ENCODE measurements around the gene CNGB1.
"Not testable (repeated sequence)": the region's sequence is repeated elsewhere in the genome, so short reads cannot be mapped to it uniquely, and the experiment has no call there.

CNGB1 gene

DNA sequence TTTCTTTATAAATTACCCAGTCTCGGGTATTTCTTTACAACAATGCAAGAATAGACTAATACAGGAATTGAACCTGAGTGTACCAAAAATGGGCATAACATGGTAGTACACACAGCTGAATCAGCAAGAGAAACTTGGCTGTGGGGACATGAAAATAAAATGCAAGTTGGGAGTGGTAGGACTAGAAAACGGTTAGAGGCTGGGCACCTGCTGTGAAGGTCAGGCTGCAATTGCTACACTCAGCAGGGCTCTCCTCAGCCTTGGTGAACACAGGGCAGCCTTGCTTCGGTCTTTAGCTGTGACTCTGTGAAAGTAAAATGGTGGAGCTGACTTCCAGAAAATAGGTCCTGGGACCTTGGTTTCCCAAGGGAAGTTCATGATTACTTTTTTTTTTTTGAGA is 45.6 kb downstream of the CNGB1 start:
- no peak for ATAC-seq

DNA sequence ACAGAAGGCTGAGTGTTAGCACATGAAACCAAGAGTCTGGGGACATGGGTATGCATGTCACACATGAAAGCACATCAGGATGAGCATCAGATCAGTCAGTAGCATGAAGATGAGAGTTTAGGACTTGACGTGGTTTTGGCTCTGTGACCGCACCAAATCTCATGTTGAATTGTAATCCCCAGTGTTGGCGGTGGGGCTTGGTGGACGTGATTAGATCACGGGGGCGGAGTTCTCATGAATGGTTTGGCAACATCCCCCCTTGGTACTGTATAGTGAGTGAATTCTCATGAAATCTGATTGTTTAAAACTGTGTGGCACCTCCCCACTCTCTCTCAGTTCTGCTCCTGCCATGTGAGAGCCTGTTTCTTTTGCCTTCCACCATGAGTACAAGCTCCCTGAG is 46.4 kb downstream of the CNGB1 start:
- no peak for ATAC-seq

DNA sequence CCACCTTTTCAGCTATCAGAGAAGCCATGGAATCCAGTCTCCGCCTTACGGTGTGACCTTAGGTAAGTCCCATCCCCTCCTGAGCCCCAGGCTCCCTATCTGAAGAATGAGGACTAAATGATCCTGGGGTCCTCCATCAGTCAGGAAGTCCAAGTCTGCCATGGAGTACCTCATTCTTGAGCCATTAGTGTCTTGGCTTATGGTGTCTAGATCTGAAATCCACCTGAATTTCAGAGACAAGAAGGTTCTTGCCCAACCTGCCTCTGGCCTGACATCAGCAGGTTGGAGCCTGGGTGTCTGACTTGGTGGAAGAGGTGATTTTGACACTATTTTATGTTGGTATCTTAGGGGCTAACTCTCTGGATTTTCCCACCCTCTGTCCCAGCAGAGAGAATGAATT is 47.1 kb downstream of the CNGB1 start:
- ATAC-seq, result no peak

DNA sequence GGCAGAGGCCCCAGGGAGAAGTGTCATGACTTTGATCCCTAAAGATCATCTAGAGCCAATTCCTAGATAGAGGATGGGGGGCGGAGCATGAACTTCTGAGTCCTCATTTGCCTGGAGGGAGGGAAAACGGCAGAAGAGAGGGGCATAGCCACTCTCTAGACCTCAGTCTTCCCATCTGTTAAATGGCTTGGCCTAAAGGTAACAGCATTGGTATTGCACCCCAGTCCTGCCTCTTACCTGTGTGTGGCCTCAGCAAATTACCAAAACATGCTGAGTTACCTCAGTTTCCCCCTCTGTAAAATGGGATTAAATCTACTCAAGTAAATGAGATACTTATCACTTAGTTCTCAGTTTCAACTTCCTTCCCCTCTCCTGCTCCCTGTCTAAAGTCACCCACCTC is 47.5 kb downstream of the CNGB1 start:
- ATAC-seq, result no peak

DNA sequence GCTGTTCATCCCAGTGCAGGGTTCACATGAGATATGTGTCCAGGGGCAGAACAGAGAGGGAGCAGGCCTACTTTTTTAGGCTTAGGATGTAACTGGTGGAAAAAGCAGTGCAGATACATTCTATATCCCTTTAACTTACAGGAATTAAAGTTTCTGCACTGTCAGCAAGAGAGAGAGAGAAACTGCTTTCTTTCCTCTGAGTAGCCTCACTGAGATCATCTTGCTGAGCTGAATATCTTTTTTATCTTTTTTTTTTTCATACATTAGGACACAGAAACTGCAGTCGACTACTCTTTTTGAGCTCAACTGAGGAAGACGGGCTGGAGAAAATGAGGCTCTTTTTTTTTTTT is 50.1 kb downstream of the CNGB1 start:
- ATAC-seq, result no peak

DNA sequence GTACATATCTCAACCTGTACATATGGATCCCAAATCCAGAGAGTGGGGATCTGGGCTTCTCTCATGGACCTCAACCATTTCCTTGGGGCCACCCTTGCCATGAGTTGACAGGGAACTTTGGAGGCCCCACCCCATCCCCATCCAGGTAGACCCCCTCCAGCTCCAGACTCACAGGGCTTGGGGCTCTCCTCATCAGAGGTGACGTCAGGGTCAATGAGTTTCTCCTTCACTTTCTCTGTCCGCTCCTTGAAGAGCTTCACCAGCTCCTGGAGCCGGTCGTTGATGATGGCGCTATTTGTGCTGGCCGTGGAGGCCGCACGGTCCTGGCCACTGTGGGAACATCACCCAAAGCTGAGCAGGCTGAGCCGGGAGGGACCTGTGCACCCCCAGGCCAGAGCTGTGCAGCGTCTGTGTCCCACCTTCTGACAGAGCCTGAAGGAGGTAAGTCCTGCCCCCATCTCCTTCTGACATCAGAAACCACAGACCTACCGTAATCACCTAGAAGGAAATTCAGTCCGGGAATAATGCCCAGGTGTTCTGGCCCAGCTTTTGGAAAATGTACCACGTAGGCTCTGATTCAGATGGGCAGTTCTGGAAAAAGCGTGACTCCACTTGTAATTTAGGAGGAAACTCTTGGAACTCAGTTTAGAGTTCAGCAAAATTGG is 50.6 kb downstream of the CNGB1 start:
- ATAC-seq, result no peak

DNA sequence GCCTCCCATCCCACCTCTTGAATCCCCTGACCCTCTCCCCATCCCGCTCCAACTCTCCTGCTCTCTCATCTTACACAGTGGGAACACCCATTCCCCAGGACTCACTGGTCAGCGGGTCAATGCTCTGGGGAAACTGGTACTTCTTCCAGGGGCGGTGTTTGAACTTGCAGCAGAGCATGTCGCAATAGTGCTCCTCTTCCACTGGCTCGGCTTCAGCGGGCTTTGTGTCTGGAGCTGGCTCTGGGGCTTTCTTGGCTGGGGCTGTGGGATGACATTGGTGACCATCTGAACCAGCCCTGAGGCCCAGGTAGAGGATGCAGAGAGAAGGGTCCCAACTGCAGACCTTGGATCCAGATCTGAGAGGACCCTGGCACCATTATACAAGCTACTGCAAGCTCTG is 51.9 kb downstream of the CNGB1 start:
- no peak for ATAC-seq

DNA sequence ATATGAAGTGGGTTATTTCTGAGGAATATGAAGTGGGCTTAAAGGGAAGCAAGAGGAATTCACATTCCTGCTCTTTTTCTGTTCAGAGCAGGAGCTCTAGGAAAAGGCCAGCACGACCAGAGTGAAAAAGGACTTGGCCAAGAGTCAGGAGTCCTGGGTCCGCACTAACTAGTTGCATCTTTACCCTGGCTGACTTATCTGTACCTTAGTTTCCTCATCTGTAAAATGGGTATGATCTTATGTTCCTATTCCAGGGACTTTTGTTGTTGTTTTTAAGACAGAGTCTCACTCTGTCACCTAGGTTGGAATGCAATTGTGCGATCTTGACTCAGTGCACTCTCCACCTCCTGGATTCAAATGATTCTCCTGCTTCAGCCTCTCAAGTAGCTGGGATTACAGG is 52.5 kb downstream of the CNGB1 start:
- no peak for ATAC-seq

DNA sequence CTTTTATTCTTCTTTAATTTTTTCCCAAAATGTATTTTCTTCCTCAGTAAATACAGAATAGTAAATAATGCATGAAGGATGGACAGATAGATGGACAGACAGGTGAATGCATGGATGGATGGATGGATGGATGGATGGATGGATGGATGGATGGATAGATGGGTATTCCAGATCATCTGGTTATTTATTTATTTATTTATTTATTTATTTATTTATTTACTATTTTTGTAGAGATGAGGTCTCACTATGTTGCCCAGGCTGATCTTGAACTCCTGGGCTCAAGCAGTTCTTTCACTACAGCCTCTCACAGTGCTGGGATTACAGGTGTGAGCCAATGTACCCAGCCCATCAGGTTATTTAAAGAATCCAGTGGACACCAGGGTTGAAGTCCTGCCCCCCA is 53.0 kb downstream of the CNGB1 start:
- not testable (repeated sequence) for ATAC-seq

DNA sequence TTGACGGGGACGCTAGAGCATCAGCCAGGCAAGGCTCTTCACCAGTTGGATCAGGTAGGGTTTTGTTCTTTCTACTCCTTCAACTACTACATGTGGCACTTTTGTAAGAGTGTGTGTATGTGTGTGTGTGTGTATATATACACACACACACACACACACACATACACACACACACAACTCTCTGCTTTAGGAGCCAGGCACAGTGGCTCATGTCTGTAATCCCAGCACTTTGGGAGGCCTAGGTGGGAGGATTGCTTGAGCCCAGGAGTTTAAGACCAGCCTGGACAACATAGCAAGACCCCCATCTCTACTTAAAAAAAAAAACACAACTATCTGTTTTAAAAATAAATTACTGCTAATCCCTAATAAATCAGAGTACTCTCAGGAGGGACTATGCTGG is 53.4 kb downstream of the CNGB1 start:
- ATAC-seq, result not testable (repeated sequence)

DNA sequence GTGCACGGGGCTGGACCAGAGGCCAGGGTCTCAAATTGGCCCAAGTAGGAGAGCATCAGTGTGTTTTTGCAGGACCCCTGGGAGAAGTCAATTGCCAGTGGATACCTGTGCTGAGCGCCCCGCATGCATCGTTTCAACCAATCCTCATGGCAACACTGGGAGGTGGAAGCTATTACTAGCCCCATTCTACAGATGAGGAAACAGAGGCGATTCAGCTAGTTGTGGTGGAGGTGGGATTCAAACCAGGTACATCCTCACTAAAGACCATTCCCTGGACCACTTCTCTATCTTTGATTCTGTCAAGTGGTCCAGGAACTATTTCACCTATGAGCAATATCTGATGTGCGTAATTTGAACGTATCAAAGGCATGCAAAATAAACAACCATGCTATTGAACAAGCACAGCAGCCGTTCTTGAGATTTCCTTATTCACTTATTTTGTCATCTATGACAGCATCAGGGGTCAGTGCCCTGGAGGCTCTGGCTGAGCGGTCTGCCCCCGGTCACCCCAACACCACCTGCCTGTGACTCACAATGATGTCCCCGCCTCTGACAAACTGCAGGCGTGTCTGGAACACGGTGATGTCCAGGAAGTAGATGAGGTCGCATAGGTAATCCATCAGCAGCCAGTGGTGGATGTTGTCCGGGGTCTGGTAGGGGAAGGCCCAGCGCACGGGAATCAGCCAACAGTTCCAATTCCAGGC is 54.0 kb downstream of the CNGB1 start:
- ATAC-seq, result no peak

DNA sequence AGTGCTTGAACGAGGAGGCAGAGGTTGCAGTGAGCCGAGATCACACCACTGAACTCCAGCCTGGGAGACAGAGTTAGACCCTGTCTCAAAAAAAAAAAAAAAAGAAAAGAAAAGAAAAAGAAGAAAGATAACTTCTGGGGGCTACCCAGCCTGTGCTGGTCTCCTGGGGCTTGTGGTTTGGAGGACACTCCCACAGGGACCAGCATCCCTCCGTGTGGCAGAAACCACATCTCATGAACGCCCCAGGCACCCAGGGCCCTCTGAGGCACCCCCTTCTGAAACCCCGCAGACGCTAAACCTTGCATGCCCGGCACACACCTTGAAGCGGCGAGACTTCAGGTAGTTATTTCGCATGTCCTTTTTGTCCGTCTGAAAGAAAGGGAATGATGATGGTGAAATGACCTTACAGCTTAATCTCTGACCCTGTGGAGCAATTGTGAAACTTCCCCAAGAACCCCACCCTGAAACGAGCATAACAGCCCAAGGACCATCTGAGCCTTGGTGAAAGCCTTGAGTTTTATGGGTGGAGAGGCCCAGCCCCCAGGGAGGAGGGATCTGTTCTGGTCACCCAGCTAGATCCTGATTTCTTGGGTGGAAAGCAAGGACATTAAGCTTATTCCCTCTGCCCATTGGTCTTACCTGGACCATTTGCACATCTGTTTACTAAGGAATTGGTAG is 55.0 kb downstream of the CNGB1 start:
- ATAC-seq, result no peak

DNA sequence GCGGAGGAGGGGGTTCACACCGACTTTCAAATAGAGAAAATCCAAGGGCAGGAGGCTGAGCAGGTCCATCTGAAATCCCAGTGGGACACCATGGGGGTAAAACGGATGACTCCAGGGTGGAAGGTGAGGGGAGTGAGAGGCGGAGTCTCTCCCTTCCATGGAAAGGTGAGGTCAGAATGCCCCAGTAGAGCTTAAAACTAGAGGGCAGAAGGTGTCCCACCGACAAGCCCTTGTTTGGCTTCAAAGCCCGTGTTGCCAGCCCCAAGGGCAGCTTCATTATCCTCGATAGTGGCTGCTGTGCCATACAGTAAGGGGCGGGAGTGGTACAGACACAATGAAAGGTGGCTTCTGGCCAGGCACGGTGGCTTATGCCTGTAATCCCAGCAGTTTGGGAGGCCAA is 55.7 kb downstream of the CNGB1 start:
- no peak for ATAC-seq

DNA sequence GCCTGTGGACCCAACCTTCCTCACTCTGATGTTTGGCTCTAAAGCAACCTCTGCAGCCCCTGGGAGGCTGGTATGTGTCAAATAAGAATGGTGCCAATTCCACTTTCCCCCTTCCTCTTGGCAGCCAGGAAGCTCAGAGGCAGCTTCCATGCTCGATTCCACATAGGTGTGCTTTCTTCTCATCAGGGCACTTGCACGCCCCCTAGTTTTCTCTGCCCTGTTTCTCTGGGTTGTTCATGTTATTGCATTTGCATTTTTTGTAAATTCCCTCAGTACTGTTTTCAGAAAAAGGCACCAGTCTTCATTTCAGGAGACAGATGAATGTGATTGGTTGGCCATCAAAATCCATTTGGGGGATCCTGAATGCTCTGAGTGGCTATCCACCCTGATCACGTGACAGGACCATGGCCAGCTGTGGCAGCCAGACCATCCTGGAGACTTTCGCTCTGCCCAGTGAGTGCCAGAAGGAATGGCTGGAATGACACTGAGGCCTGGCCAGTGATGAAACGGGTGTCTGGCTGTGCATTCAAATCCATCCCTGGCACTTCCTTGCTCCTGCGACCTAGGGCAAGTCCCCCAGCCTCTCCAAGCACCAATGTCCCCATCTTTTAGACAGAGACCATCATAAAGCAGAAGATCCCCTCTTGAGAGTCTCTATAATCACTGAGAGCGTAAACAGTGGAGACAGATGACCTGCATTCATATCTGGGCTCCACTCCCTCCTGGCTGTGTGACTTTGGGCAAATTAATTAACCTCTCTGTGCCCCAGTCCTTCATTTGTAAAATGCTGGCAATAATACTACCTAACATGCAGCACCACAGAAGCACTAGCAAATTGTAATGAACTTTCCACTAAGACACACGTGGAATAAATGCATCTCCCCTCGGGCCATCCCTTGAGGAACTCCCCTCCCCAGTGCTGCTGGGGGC is 56.4 kb downstream of the CNGB1 start:
- ATAC-seq, result no peak

DNA sequence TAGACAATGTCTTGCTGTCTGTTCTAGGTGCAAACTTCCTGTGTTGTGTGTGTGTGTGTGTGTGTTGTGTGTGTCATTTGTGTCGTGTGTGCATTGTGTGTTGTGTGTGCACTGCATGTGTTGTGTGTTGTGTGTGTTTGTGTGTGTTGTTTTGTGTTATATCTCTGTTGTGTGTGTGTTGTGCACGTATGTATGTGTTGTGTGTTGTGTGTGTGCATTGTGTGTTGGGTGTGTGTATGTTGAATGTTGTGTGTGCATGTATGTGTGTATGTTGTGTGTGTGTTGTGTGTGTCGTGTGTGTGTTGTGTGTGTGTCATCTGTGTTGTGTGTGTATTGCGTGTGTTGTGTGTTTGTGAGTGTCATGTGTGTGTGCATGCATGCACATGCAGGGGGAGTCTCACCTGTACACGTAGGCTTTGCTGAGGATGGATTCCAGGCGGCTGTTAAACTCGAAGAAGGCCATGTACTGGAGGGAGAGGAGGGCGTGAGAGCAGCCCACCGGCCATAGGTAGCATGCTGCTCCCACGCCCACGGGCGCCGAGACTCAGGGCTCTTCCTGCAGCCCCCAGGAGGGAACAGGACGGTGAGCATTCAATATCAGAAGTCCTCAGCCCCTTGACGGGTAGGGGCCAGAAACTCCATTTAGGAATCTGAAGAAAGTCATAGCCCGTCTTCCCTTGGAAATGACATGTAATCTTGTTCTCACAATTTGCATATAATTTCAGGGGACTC is 58.2 kb downstream of the CNGB1 start:
- ATAC-seq, result no peak

DNA sequence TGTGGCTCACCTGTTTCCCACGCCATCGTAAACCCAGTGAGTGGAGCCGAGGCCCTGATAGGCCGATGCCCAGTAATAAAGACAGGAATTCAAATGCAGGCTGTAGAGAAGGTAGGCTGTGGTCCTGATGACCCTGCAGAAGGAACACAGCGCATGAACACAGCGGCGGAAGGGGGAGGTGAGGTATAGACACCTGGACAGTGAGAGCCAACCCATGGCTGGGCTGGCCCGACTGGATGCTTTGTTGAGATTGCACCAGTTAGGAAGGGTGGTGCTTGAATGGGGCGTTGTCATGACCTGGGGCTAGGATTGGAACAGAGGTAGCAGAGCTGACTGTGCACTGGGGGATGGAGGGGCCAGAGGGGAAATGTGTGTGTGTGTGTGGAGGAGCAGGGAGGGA is 59.2 kb downstream of the CNGB1 start:
- ATAC-seq, result no peak

DNA sequence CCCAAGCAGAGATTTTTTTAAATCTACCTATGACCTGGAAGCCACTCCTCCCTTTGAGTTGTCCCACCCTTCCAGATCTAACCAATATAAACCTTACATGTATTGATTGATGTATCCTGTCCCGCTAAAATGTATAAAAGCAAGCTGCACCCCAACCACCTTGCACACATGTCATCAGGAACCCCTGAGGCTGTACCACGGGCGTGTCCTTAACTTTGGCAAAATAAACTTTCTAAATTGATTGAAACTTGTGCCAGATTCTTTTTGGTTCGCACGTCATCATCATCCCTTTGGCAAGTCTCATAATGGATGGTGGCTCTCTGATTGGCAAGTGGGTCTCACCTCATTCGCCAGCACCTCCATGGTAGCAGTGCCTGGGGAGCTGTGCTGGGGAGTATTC is 60.2 kb downstream of the CNGB1 start:
- no peak for ATAC-seq

DNA sequence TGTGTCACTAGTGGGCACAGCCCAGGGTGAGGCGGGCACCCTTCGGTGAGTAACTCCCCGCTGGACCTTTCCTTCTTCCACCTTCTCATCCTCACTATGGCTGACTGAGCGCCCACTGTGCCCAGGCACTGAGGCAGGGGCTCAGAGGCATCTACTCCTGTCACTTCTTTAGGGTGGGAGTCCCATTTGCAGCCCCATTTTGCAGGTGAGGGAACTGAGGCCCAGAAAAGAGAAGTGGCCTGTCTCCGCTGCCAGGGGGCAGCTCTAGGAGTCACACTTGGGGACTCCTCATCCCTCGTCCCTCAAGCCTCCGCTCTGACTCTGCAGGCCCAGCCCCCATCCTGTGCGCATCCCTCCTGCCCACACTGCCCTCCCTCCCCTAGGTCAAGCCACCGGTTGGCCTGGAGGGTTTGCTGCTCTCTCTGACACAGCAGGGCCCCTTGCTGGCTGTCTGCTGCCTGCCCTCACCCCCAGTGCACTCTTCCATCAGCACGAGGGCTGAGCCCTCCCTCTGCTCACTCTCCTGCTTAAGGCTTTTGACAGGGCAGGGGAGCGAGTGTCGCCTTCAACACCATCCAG is 62.4 kb downstream of the CNGB1 start:
- no peak for ATAC-seq

DNA sequence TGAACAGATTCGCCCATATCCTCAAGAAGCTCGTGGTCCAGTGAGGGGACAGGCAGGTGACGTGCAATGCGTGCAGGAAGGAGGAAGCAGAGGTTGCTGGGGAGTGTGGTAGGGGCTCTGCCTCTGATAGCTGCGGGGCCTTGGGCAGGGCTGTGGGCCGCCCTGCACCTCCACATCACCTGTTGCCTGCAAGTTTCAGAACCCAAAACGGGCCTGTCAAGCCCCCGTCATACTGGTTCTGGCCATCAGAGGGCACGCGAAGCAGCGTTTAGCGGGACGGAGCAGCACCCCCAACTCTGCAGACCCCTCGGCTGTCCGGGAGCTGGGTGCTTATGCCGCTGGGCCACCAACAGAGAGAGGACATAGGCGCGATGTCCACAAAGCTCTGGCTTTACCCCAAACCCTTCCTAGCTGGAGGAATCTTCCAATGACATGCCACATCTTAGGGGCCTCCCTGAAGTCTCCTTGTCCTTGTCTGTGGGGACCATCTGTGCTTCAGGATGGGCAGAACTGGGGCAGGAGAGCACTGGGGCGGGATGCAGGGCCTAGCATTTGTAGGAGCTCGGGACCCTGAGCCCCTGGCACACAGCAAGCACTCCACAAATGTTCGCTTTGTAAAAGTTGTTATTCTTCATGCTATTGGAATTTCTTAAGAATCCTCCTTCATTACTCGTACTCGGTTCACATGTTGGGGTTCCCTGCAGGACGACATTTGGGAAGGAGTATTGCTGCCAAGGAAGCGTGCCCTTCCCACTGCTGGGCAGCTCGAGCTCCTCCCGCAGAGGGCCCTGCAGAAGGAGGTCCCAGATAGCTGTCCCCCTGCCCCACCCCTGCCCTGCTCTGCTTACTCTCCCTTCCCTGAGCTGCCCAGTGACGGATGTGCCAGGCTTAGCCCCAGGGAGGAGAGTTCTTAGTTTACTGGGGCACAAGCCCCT is 64.3 kb downstream of the CNGB1 start:
- no peak for ATAC-seq

DNA sequence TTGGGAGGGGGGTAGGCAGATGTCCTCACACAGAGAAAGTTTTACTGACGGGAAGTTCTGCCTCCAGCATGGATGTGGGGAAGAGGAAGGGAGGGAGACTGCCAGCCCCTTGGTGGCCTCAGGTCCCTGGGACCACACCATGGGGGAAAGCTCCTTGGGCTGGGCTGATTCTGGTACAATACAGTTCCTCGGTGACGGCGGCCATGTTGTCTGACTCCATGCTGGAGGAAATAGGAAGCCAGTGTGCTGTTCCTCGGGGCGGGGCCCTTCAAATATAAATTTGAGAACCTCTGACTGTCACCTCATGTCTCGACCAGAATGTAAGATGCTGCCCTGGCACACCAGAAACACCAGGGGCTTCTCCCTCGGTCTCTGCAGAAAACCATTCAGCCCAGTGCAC is 66.8 kb downstream of the CNGB1 start:
- no peak for ATAC-seq

DNA sequence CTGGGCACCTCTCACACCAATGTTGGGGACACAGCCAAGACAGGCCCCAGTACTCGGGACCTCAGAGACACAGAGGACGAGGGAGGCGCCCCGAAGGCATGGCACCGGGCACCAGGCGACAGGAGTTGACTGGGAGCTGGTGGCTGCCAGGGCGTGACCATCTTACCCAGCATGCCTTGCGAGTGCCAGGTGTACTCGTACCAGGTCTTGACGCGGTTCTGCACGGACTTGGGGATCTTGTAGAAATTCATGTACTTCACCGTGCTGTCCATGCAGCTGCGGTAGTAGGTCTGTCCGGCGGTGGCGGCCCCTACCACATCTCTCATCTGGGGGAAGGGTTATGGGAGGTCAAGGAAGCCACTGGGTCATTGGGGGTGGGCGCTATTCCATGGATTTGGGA is 67.3 kb downstream of the CNGB1 start:
- no peak for ATAC-seq
